Gastrocnemius medialis (tissue), 4 donors: Measurements from ENCODE around the gene ARHGAP40. TPM values are rescaled to one million over a fixed set of nuclear protein-coding genes. Genes with fewer than 3 reads are reported as not detected.

Source experiments
- ATAC-seq, 2 donors: fragments of 150-250 bp; one replicate each; pipeline ENCODE4 v1.9.1; 2016
- DNase-seq, 2 donors: peaks; one replicate each; pipeline ENCODE4 v3.0.0-alpha.2; 2019
- H3K27ac ChIP-seq, 4 donors: fragments of 200-600 bp; sonication (generic); 1 replicate in 1 of 4; 2 replicates in 3 of 4; pipeline ENCODE4 v1.5.1; 2016 to 2018; ENCODE audit warnings: mild to moderate bottlenecking in 2 of 4, moderate library complexity in 1 of 4
- H3K27me3 ChIP-seq, 3 donors: fragments of 200-600 bp; sonication (generic) in 2 of 3; 1 replicate in 1 of 3; 2 replicates in 2 of 3; pipeline versions ENCODE4 v1.5.1 to v1.6.0; 2016 to 2019; ENCODE audit warnings: mild to moderate bottlenecking in 1 of 3, moderate library complexity in 1 of 3
- H3K36me3 ChIP-seq, 2 donors: fragments of 200-600 bp; sonication (generic) in 1 of 2; one replicate each; pipeline ENCODE4 v1.5.1; 2017 to 2018
- H3K4me1 ChIP-seq, 2 donors: fragments of 200-600 bp; sonication (generic) in 1 of 2; one replicate each; pipeline ENCODE4 v1.5.1; 2016 to 2017; ENCODE audit warnings: mild to moderate bottlenecking in 2 of 2
- H3K4me3 ChIP-seq, 4 donors: fragments of 200-600 bp; sonication (generic) in 3 of 4; 1 replicate in 1 of 4; 2 replicates in 3 of 4; pipeline ENCODE4 v1.5.1; 2016 to 2019; ENCODE audit warnings: mild to moderate bottlenecking in 2 of 4
- H3K9me3 ChIP-seq, 3 donors: fragments of 200-600 bp; sonication (generic) in 2 of 3; 1 replicate in 1 of 3; 2 replicates in 2 of 3; pipeline ENCODE4 v1.5.1; 2016 to 2019
- CTCF ChIP-seq, 5 experiments: fragments of 450-650 bp in 3 of 5; fragments of 200-600 bp in 2 of 5; sonication (generic) in 2 of 5; IDR thresholded peaks in 4 of 5; conservative IDR thresholded peaks in 1 of 5; 1 replicate in 4 of 5; 2 replicates in 1 of 5; pipeline ENCODE4 v1.5.1; 2016 to 2019; ENCODE audit warnings: antibody characterized with exemption in 5 of 5, mild to moderate bottlenecking in 3 of 5, moderate library complexity in 3 of 5
- POLR2A ChIP-seq, 2 donors: fragments of 450-650 bp; IDR thresholded peaks; one replicate each; pipeline ENCODE4 v1.6.1; 2017; ENCODE audit warnings: antibody characterized with exemption in 2 of 2, mild to moderate bottlenecking in 2 of 2, moderate library complexity in 2 of 2
- in situ Hi-C, 4 donors: fragments of 200-750 bp; cut with MboI; loops; one replicate each; pipeline versions ENCODE4 v1.15.0 to v1.8.0; 2017; ENCODE audit warnings: low sequenced_read_pairs in 4 of 4
- intact Hi-C: fragments of 100-400 bp; cut with DNase I; formaldehyde crosslinking; loops from one replicate; pipeline ENCODE4 v1.15.1; 2023; ENCODE audit warnings: low total_unique reads
- total RNA-seq, 4 donors: library from RNA; depleted of rRNA; stranded (reverse); fragments of >200 nt; gene quantifications; one replicate each; pipeline versions ENCODE4 v1.1.0 to v1.2.3, GENCODE V29; 2016

ARHGAP40 gene
- total RNA-seq, 4 donors from 2014 or later, result not detected

GRCh38 chr20:38626921-38627659 lies 25.5 kb downstream of the ARHGAP40 start:
- no peak for DNase-seq
- intact Hi-C loops (no loop called here), in situ Hi-C loops (loop anchor here in 1 of 4 donors (25.0 kb wide), 1 partner anchor 260 kb away; no protein-coding TSS in a partner anchor)
- no peaks in the 10 kb centered on the region for H3K4me1 ChIP-seq
- ATAC-seq, result no peak
- H3K36me3 ChIP-seq, result no peaks in the 10 kb centered on the region
- H3K9me3 ChIP-seq, result no peaks in the 10 kb centered on the region
- no peak for TF ChIP-seq CTCF (IDR thresholded peaks at IDR 0.05 in 4 of 5, conservative IDR thresholded peaks at IDR 0.05 in 1 of 5)
- TF ChIP-seq POLR2A (IDR thresholded peaks at IDR 0.05), result no peak
- H3K27ac ChIP-seq, result no peak overlapping the region
- no peaks in the 10 kb centered on the region for H3K27me3 ChIP-seq
- no peak overlapping the region for H3K4me3 ChIP-seq

- TF ChIP-seq CTCF (IDR thresholded peaks at IDR 0.05 in 4 of 5, conservative IDR thresholded peaks at IDR 0.05 in 1 of 5), result no peak
- TF ChIP-seq POLR2A (IDR thresholded peaks at IDR 0.05), result no peak
- DNase-seq (no peak), ATAC-seq (no peak)
- in situ Hi-C loops (loop anchor here in 1 of 4 donors (25.0 kb wide), 1 partner anchor 258 kb away; no protein-coding TSS in a partner anchor), intact Hi-C loops (no loop called here)
- H3K27me3 ChIP-seq, result peaks cover 0 to 1% (median 0%) of the 10 kb centered on the region in 3 donors
- H3K27ac ChIP-seq, result no peak overlapping the region
- no peaks in the 10 kb centered on the region for H3K36me3 ChIP-seq
- no peaks in the 10 kb centered on the region for H3K4me1 ChIP-seq
- no peak overlapping the region for H3K4me3 ChIP-seq
- H3K9me3 ChIP-seq, result no peaks in the 10 kb centered on the region
These were observed 27.2 kb downstream of the ARHGAP40 start for GRCh38 chr20:38628580-38629470.

GRCh38 chr20:38629979-38630378 lies 28.4 kb downstream of the ARHGAP40 start:
- H3K36me3 ChIP-seq, result no peaks in the 10 kb centered on the region
- no peak overlapping the region for H3K4me3 ChIP-seq
- peaks cover 0 to 4% (median 0%) of the 10 kb centered on the region in 3 donors for H3K27me3 ChIP-seq
- intact Hi-C loops (no loop called here), in situ Hi-C loops (loop anchor here in 1 of 4 donors (25.0 kb wide), 1 partner anchor 257 kb away; no protein-coding TSS in a partner anchor)
- H3K4me1 ChIP-seq, result no peaks in the 10 kb centered on the region
- H3K9me3 ChIP-seq, result no peaks in the 10 kb centered on the region
- no peak overlapping the region for H3K27ac ChIP-seq
- DNase-seq (no peak), ATAC-seq (no peak)
- no peak for TF ChIP-seq POLR2A (IDR thresholded peaks at IDR 0.05)
- TF ChIP-seq CTCF (IDR thresholded peaks at IDR 0.05 in 4 of 5, conservative IDR thresholded peaks at IDR 0.05 in 1 of 5), result no peak

GRCh38 chr20:38630727-38631126 lies 29.1 kb downstream of the ARHGAP40 start:
- TF ChIP-seq POLR2A (IDR thresholded peaks at IDR 0.05) (no peak), CTCF (IDR thresholded peaks at IDR 0.05 in 4 of 5, conservative IDR thresholded peaks at IDR 0.05 in 1 of 5) (no peak)
- Histone ChIP-seq H3K27me3 (peaks cover 0 to 6% (median 0%) of the 10 kb centered on the region in 3 donors), H3K27ac (no peak overlapping the region), H3K4me3 (no peak overlapping the region), H3K9me3 (no peaks in the 10 kb centered on the region), H3K4me1 (no peaks in the 10 kb centered on the region), H3K36me3 (no peaks in the 10 kb centered on the region)
- ATAC-seq (no peak), DNase-seq (no peak)
- intact Hi-C loops (no loop called here), in situ Hi-C loops (loop anchor here in 1 of 4 donors (25.0 kb wide), 1 partner anchor 257 kb away; no protein-coding TSS in a partner anchor)
